ENCODE measurements around the gene ICAM2.
"Not testable (repeated sequence)": the region's sequence is repeated elsewhere in the genome, so short reads cannot be mapped to it uniquely, and the experiment has no call there.

ICAM2 gene

DNA sequence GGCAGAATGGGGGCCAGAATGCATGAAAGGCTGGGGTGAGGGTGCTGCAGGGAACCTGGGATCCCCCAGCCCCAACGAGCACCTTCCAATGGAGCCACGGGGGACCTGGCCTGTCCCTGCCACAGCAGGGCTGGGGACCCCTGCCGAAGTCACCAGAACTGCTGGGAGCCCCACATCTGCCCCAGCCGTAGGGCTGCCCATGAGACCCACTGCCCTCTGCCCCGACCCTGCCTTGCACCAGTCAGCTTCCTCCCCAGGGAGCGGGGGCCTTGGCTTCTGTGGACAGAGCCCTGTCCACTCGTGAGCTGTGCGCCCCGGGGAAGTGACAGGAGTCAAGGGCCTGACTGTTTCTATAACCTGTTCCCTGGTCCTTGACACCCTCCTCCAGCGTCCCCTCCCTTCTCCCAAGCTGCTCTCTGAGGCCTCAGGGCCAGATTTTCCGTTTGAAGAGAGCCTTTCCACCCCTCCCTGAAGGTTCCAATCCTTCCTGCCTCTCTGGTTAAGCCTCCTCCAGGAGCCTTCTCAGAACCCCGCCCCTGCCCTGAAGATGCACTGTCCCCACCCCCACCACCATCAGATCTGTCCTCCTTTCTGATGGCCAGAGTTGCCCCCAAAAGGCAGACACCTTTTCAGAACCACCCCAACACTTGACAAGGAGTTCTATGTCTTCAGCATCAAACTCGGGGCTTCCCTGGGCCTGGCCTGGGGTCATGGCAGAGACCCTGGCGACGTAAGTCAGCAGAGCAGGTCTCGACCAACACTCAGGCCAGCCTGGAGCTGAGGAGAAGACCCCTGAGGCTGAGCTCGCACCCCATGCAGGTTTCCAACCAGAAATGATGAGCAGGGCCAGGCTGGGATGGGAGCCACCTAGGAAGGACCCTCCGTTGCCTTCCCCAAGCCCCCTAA is 33.0 kb downstream of the ICAM2 start:
- H3K4me1 ChIP-seq (ENCODE audit: control insufficient read depth in 2 of 2, insufficient read depth in 2 of 2, low read length in 2 of 2): peaks cover 0 to 6% of the 10 kb centered on the region in 2 donors
- no peak overlapping the region for H3K27ac ChIP-seq (ENCODE audit: low read depth in 2 of 2, low read length in 2 of 2)
- H3K9ac ChIP-seq (ENCODE audit: low read depth in 1 of 2, low read length in 2 of 2): no peak overlapping the region
- H3K4me3 ChIP-seq (ENCODE audit: low read length in 2 of 2): no peak overlapping the region
- H3K9me3 ChIP-seq (ENCODE audit: control insufficient read depth in 2 of 2, low read length in 2 of 2): no peaks in the 10 kb centered on the region
- no peaks in the 10 kb centered on the region for H3K36me3 ChIP-seq (ENCODE audit: control insufficient read depth in 2 of 2, insufficient read depth in 2 of 2, low read length in 2 of 2)
- H3K27me3 ChIP-seq (ENCODE audit: control insufficient read depth in 2 of 2, insufficient read depth in 2 of 2, low read length in 2 of 2): peaks cover 0 to 16% of the 10 kb centered on the region in 2 donors

DNA sequence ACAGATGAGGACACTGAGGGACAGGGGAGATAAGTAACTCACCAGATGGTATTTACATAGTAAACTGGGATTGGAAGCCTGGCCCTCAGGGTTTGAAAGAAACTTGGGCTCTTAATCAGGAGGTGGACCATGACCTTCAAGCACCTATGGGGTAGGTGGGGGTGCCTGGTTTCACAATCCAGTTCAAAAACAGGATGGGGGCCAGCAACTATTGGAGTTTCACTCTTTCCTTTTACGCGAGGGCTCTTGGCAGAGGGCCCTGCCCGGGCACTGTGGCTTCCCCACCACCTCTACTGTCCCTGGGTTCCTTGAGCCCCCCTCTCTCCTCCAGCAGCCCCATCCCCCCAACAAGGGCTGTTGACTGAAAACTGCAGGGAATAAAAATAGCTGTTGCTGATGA is 33.6 kb downstream of the ICAM2 start:
- H3K9me3 ChIP-seq (ENCODE audit: control insufficient read depth in 2 of 2, low read length in 2 of 2): no peaks in the 10 kb centered on the region
- H3K27ac ChIP-seq (ENCODE audit: low read depth in 2 of 2, low read length in 2 of 2): no peak overlapping the region
- no peak overlapping the region for H3K9ac ChIP-seq (ENCODE audit: low read depth in 1 of 2, low read length in 2 of 2)
- peaks cover 0 to 12% of the 10 kb centered on the region in 2 donors for H3K27me3 ChIP-seq (ENCODE audit: control insufficient read depth in 2 of 2, insufficient read depth in 2 of 2, low read length in 2 of 2)
- no peaks in the 10 kb centered on the region for H3K36me3 ChIP-seq (ENCODE audit: control insufficient read depth in 2 of 2, insufficient read depth in 2 of 2, low read length in 2 of 2)
- H3K4me3 ChIP-seq (ENCODE audit: low read length in 2 of 2): no peak overlapping the region
- peaks cover 0 to 6% of the 10 kb centered on the region in 2 donors for H3K4me1 ChIP-seq (ENCODE audit: control insufficient read depth in 2 of 2, insufficient read depth in 2 of 2, low read length in 2 of 2)

DNA sequence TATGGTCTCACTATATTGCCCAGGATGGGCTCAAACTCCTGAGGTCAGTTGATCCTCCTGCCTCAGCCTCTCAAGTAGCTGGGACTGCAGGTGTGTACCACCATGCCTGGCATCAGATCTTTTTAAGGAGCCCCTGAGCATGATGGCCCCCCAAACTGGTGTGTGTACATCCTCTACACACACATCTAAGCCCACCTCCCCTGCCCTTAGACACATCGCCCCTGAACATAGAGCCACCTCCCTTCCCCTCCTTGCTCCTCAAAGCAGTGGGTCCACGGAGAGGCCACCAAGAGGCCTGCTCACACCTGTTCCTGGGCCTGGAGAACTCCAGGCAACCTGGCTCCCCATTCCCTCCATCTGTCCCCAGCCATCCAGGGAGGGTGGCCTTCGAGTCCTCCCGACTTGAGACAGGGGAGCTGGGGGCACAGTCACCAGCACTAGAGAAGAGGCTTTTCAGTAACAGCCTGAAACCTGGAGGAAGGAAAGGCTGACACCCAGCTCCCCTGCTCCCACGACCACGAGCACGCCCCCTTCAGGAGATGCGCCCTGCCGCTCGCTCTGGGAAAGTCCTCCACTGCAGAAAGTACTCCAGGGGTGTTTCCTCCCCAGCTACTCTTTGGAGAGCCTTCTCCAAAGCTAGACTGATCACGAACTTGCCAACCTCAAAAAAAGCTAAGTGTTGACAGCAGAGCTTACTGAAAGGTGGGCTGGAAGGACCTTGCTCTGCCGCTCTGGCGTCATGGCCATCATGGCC is 34.9 kb downstream of the ICAM2 start:
- H3K9ac ChIP-seq (ENCODE audit: low read depth in 1 of 2, low read length in 2 of 2): no peak overlapping the region
- peaks cover 0 to 6% of the 10 kb centered on the region in 2 donors for H3K4me1 ChIP-seq (ENCODE audit: control insufficient read depth in 2 of 2, insufficient read depth in 2 of 2, low read length in 2 of 2)
- no peak overlapping the region for H3K4me3 ChIP-seq (ENCODE audit: low read length in 2 of 2)
- peaks cover 0 to 6% of the 10 kb centered on the region in 2 donors for H3K27me3 ChIP-seq (ENCODE audit: control insufficient read depth in 2 of 2, insufficient read depth in 2 of 2, low read length in 2 of 2)
- no peaks in the 10 kb centered on the region for H3K36me3 ChIP-seq (ENCODE audit: control insufficient read depth in 2 of 2, insufficient read depth in 2 of 2, low read length in 2 of 2)
- H3K9me3 ChIP-seq (ENCODE audit: control insufficient read depth in 2 of 2, low read length in 2 of 2): no peaks in the 10 kb centered on the region
- H3K27ac ChIP-seq (ENCODE audit: low read depth in 2 of 2, low read length in 2 of 2): peak overlapping the region in 1 of 2 donors; percentile 34

DNA sequence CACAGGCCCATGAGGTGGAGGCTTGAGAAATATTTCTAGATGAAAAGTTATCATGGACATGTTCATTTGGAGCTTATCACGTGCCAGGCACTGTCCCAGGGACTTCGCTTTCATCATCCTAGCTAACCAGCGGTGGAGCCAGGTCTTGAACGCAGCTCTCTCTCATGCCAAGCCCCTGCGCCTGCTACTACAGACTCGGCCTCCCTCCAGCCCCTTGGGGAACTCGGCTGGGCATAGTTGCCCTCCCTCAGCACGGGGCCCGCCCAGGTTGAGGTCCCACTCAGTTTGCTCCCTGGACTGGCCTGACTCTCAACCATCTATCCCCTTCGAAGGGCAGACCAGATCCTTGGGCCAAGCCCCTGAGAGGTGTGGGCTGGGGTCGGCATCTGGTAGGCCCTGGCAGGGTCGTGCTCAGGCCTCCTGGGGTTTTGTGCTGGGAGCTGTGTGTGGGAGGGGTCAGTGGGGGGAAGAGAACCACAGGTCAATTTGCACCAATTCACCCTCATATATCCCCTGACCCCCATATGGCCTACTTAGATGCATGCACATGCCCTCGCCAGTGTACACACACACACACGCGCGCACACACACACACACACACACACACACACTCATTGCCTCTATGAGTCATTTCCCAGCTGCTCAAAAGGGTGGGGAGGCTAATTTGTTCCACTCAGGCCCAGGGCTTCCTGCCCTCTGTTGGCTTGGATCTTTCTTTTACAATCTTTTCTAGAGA is 35.6 kb downstream of the ICAM2 start:
- H3K27ac ChIP-seq (ENCODE audit: low read depth in 2 of 2, low read length in 2 of 2): peak overlapping the region; percentile 34 to 61

DNA sequence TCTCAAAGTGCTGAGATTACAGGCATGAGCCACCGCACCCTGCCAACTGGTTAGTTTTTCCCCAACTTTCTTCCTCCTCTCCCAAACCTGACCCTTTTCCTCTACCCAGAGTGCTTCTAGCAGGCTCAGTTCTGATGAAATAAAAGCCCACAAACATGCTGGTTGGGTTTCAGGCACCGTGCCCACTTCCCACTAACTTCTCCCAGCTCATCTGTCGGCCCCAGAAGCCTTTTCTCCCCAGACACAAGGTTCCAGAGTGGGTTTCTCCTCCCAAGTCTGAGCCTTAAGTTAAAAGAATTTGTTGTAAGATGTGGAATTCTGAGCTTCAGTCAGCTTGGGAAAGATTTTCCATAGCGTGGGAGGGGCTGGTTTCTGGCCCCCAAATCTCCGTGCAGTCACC is 36.2 kb downstream of the ICAM2 start:
- no peak overlapping the region for H3K27ac ChIP-seq (ENCODE audit: low read depth in 2 of 2, low read length in 2 of 2)
- H3K4me3 ChIP-seq (ENCODE audit: low read length in 2 of 2): no peak overlapping the region
- H3K9ac ChIP-seq (ENCODE audit: low read depth in 1 of 2, low read length in 2 of 2): no peak overlapping the region
- H3K4me1 ChIP-seq (ENCODE audit: control insufficient read depth in 2 of 2, insufficient read depth in 2 of 2, low read length in 2 of 2): peaks cover 0 to 6% of the 10 kb centered on the region in 2 donors
- no peaks in the 10 kb centered on the region for H3K27me3 ChIP-seq (ENCODE audit: control insufficient read depth in 2 of 2, insufficient read depth in 2 of 2, low read length in 2 of 2)
- no peaks in the 10 kb centered on the region for H3K9me3 ChIP-seq (ENCODE audit: control insufficient read depth in 2 of 2, low read length in 2 of 2)
- H3K36me3 ChIP-seq (ENCODE audit: control insufficient read depth in 2 of 2, insufficient read depth in 2 of 2, low read length in 2 of 2): no peaks in the 10 kb centered on the region

More for the DNA sequence above, 35.6 kb downstream of the ICAM2 start:
- Histone ChIP-seq H3K36me3 (ENCODE audit: control insufficient read depth in 2 of 2, insufficient read depth in 2 of 2, low read length in 2 of 2) (no peaks in the 10 kb centered on the region), H3K4me3 (ENCODE audit: low read length in 2 of 2) (no peak overlapping the region), H3K4me1 (ENCODE audit: control insufficient read depth in 2 of 2, insufficient read depth in 2 of 2, low read length in 2 of 2) (peaks cover 0 to 6% of the 10 kb centered on the region in 2 donors), H3K9me3 (ENCODE audit: control insufficient read depth in 2 of 2, low read length in 2 of 2) (no peaks in the 10 kb centered on the region), H3K27me3 (ENCODE audit: control insufficient read depth in 2 of 2, insufficient read depth in 2 of 2, low read length in 2 of 2) (peaks cover 0 to under 1% of the 10 kb centered on the region in 2 donors), H3K9ac (ENCODE audit: low read depth in 1 of 2, low read length in 2 of 2) (no peak overlapping the region)

- H3K9me3 ChIP-seq (ENCODE audit: control insufficient read depth in 2 of 2, low read length in 2 of 2): no peaks in the 10 kb centered on the region
- H3K4me3 ChIP-seq (ENCODE audit: low read length in 2 of 2): no peak overlapping the region
- H3K27me3 ChIP-seq (ENCODE audit: control insufficient read depth in 2 of 2, insufficient read depth in 2 of 2, low read length in 2 of 2): no peaks in the 10 kb centered on the region
- H3K9ac ChIP-seq (ENCODE audit: low read depth in 1 of 2, low read length in 2 of 2): no peak overlapping the region
- no peak overlapping the region for H3K27ac ChIP-seq (ENCODE audit: low read depth in 2 of 2, low read length in 2 of 2)
- no peaks in the 10 kb centered on the region for H3K36me3 ChIP-seq (ENCODE audit: control insufficient read depth in 2 of 2, insufficient read depth in 2 of 2, low read length in 2 of 2)
- H3K4me1 ChIP-seq (ENCODE audit: control insufficient read depth in 2 of 2, insufficient read depth in 2 of 2, low read length in 2 of 2): peaks cover 0 to 6% of the 10 kb centered on the region in 2 donors
Measured at GRCh38 chr17:63983320-63983719, 37.1 kb downstream of the ICAM2 start.

GRCh38 chr17:63982641-63983040 is 37.8 kb downstream of the ICAM2 start:
- H3K4me3 ChIP-seq (ENCODE audit: low read length in 2 of 2); H3K4me1 ChIP-seq (ENCODE audit: control insufficient read depth in 2 of 2, insufficient read depth in 2 of 2, low read length in 2 of 2); H3K9me3 ChIP-seq (ENCODE audit: control insufficient read depth in 2 of 2, low read length in 2 of 2); H3K27me3 ChIP-seq (ENCODE audit: control insufficient read depth in 2 of 2, insufficient read depth in 2 of 2, low read length in 2 of 2); H3K36me3 ChIP-seq (ENCODE audit: control insufficient read depth in 2 of 2, insufficient read depth in 2 of 2, low read length in 2 of 2); H3K9ac ChIP-seq (ENCODE audit: low read depth in 1 of 2, low read length in 2 of 2); H3K27ac ChIP-seq (ENCODE audit: low read depth in 2 of 2, low read length in 2 of 2): not testable (repeated sequence)

GRCh38 chr17:63978272-63979200 is 41.9 kb downstream of the ICAM2 start:
- Histone ChIP-seq H3K4me1 (ENCODE audit: control insufficient read depth in 2 of 2, insufficient read depth in 2 of 2, low read length in 2 of 2) (no peaks in the 10 kb centered on the region), H3K27me3 (ENCODE audit: control insufficient read depth in 2 of 2, insufficient read depth in 2 of 2, low read length in 2 of 2) (no peaks in the 10 kb centered on the region), H3K27ac (ENCODE audit: low read depth in 2 of 2, low read length in 2 of 2) (no peak overlapping the region), H3K9me3 (ENCODE audit: control insufficient read depth in 2 of 2, low read length in 2 of 2) (no peaks in the 10 kb centered on the region), H3K9ac (ENCODE audit: low read depth in 1 of 2, low read length in 2 of 2) (no peak overlapping the region), H3K4me3 (ENCODE audit: low read length in 2 of 2) (no peak overlapping the region), H3K36me3 (ENCODE audit: control insufficient read depth in 2 of 2, insufficient read depth in 2 of 2, low read length in 2 of 2) (no peaks in the 10 kb centered on the region)

DNA sequence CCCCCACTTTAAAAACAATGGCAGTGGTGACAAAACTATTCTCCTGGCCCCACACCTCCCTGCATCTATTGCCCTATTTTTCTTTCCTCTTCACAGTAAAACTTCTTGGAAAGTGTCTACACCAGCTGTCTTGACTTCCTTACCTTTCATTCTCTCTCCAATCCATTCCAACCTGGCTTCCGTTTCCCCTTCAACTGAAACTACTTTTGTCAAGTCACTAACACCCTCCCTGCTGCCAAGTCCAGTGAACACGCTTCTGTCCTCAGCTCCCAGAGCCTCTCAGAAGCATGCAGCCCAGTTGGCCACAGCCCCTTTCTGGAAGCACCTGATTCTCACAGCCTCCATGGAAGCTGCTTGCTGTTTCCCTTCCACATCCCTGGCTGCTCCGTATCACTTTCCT is 43.7 kb downstream of the ICAM2 start:
- H3K27ac ChIP-seq (ENCODE audit: low read depth in 2 of 2, low read length in 2 of 2): no peak overlapping the region
- H3K27me3 ChIP-seq (ENCODE audit: control insufficient read depth in 2 of 2, insufficient read depth in 2 of 2, low read length in 2 of 2): no peaks in the 10 kb centered on the region
- no peaks in the 10 kb centered on the region for H3K4me1 ChIP-seq (ENCODE audit: control insufficient read depth in 2 of 2, insufficient read depth in 2 of 2, low read length in 2 of 2)
- no peak overlapping the region for H3K4me3 ChIP-seq (ENCODE audit: low read length in 2 of 2)
- no peaks in the 10 kb centered on the region for H3K36me3 ChIP-seq (ENCODE audit: control insufficient read depth in 2 of 2, insufficient read depth in 2 of 2, low read length in 2 of 2)
- H3K9me3 ChIP-seq (ENCODE audit: control insufficient read depth in 2 of 2, low read length in 2 of 2): no peaks in the 10 kb centered on the region
- H3K9ac ChIP-seq (ENCODE audit: low read depth in 1 of 2, low read length in 2 of 2): no peak overlapping the region
